Pulmonary artery endothelial cell (primary cell): ENCODE data around the gene SHOC1. TPM values are rescaled to one million over a fixed set of nuclear protein-coding genes. Genes with fewer than 3 reads are reported as not detected.
"Not testable (repeated sequence)": the region's sequence is repeated elsewhere in the genome, so short reads cannot be mapped to it uniquely, and the experiment has no call there.

Experiments used
- DNase-seq: peaks from one replicate; pipeline ENCODE4 v3.0.0-alpha.2; 2011; ENCODE audit warnings: low read depth, low spot score
- total RNA-seq: library from RNA; depleted of rRNA; stranded (reverse); fragments of >200 nt; gene quantifications from 2 replicates; pipeline ENCODE4 v1.2.3, GENCODE V29; 2014

The SHOC1 gene
- total RNA-seq, 1 donor from 2014 or later, result not detected

- DNase-seq, result no peak
These were observed 10.5 kb upstream of the SHOC1 start for GRCh38 chr9:111805262-111805661.

GRCh38 chr9:111804636-111805035 lies 9.9 kb upstream of the SHOC1 start:
- DNase-seq, result peak; percentile 33

- no peak for DNase-seq
These were observed 9.2 kb upstream of the SHOC1 start for GRCh38 chr9:111803924-111804323.

- DNase-seq, result no peak
These were observed 5.3 kb upstream of the SHOC1 start for GRCh38 chr9:111799915-111800526.

GRCh38 chr9:111799506-111799905 lies 4.8 kb upstream of the SHOC1 start:
- no peak for DNase-seq

GRCh38 chr9:111798786-111799185 lies 4.0 kb upstream of the SHOC1 start:
- no peak for DNase-seq

- DNase-seq, result no peak
These were observed 761 bp upstream of the SHOC1 start for GRCh38 chr9:111795557-111795839.

GRCh38 chr9:111791821-111792220 lies 2.9 kb downstream of the SHOC1 start:
- not testable (repeated sequence) for DNase-seq

- DNase-seq, result no peak
These were observed 4.9 kb downstream of the SHOC1 start for GRCh38 chr9:111789881-111790280.

- no peak for DNase-seq
These were observed 10.9 kb downstream of the SHOC1 start for GRCh38 chr9:111783857-111784256.

- DNase-seq, result no peak
These were observed 11.3 kb downstream of the SHOC1 start for GRCh38 chr9:111783424-111783823.

- no peak for DNase-seq
These were observed 28.7 kb downstream of the SHOC1 start for GRCh38 chr9:111766066-111766465.

- DNase-seq, result no peak
These were observed 32.2 kb downstream of the SHOC1 start for GRCh38 chr9:111762556-111762955.

GRCh38 chr9:111759762-111760639 lies 34.7 kb downstream of the SHOC1 start:
- DNase-seq, result peak; percentile 70

- DNase-seq, result no peak
These were observed 39.9 kb downstream of the SHOC1 start for GRCh38 chr9:111754800-111755199.

GRCh38 chr9:111752455-111752854 lies 42.3 kb downstream of the SHOC1 start:
- DNase-seq, result no peak

Other genes starting within 250 kb of the SHOC1 start
- 63.4 and 77.9 TPM in 2 replicates for gene PTGR1, start 195.3 kb downstream of the SHOC1 start, total RNA-seq
- gene DNAJC25, start 163.6 kb downstream of the SHOC1 start, total RNA-seq, result 3.8 and 4.7 TPM in 2 replicates
- gene GNG10, start 133.3 kb downstream of the SHOC1 start, total RNA-seq, result 49.0 and 53.2 TPM in 2 replicates
- gene UGCG, start 101.9 kb upstream of the SHOC1 start, total RNA-seq, result 46.5 and 68.3 TPM in 2 replicates